Panc1 (cell line): ENCODE measurements around the gene FAM20B. TPM values are rescaled to one million over a fixed set of nuclear protein-coding genes. Genes with fewer than 3 reads are reported as not detected.

Experiments used
- ATAC-seq: fragments of 200-7000 bp; cut with Tn5 transposase; 2 replicates; pipeline ENCODE4 v1.9.1; 2020; ENCODE audit warnings: mild to moderate bottlenecking, moderate library complexity
- BruUV-seq: library from RNA; stranded (reverse); fragments of 400-500 nt; replicated peaks from 2 replicates; lab custom pipeline; 2021; lab: Mats Ljungman, UMichigan
- CTCF ChIA-PET: fragments of 300-600 bp; sonication (Branson Sonifier 250); formaldehyde crosslinking; loops from one replicate; lab custom pipeline; 2022; ENCODE audit warnings: antibody characterized with exemption; lab: Charles Lee
- POLR2A ChIA-PET: fragments of 300-600 bp; sonication (Branson Sonifier 250); formaldehyde crosslinking; loops from one replicate; lab custom pipeline; 2022; ENCODE audit warnings: antibody characterized with exemption; lab: Charles Lee
- DNase-seq: peaks from one replicate; pipeline ENCODE4 v3.0.0-alpha.2; 2010; ENCODE audit warnings: low read depth, low spot score
- H3K27ac ChIP-seq: 2 replicates; pipeline ENCODE4 v1.5.1; 2011; ENCODE audit warnings: mild to moderate bottlenecking, low read length, inconsistent platforms
- H3K27me3 ChIP-seq: fragments of 200-500 bp; sonication (Bioruptor generic); 2 replicates; pipeline ENCODE4 v1.6.0; 2014; ENCODE audit warnings: low read length, inconsistent platforms; ENCODE audit not compliant: control insufficient read depth, insufficient read depth
- H3K36me3 ChIP-seq: fragments of 200-500 bp; sonication (Bioruptor generic); 2 replicates; pipeline ENCODE4 v1.5.1; 2014; ENCODE audit warnings: inconsistent platforms, mild to moderate bottlenecking, low read length, moderate library complexity; ENCODE audit not compliant: control insufficient read depth, insufficient read depth
- H3K4me1 ChIP-seq: 2 replicates; pipeline ENCODE4 v1.5.1; 2011; ENCODE audit warnings: inconsistent platforms, mild to moderate bottlenecking, low read length, moderate library complexity; ENCODE audit not compliant: control insufficient read depth, insufficient read depth
- H3K4me3 ChIP-seq, 2 experiments: 2 replicates each; pipeline ENCODE4 v1.5.1; 2011 to 2012; ENCODE audit warnings: low read depth in 2 of 2, low read length in 2 of 2, mild to moderate bottlenecking in 2 of 2, inconsistent platforms in 1 of 2, moderate library complexity in 1 of 2
- H3K9me3 ChIP-seq: fragments of 200-500 bp; sonication (Bioruptor generic); 2 replicates; pipeline ENCODE4 v1.5.1; 2014; ENCODE audit warnings: low read depth, mild to moderate bottlenecking, inconsistent platforms, low read length, moderate library complexity; ENCODE audit not compliant: control insufficient read depth, insufficient read depth
- CTCF ChIP-seq: fragments of 450-650 bp; IDR thresholded peaks from 2 replicates; pipeline ENCODE4 v1.5.1; 2017; ENCODE audit warnings: mild to moderate bottlenecking
- POLR2AphosphoS5 ChIP-seq: IDR thresholded peaks from 2 replicates; pipeline ENCODE4 v1.6.1; 2012; ENCODE audit warnings: mild to moderate bottlenecking, low read depth, low read length, moderate library complexity
- REST ChIP-seq, 2 experiments: IDR thresholded peaks; 2 replicates each; pipeline ENCODE4 v1.6.1; 2011 to 2012; ENCODE audit warnings: low read depth in 2 of 2, control low read depth in 1 of 2, low read length in 1 of 2, mild to moderate bottlenecking in 1 of 2, moderate library complexity in 1 of 2; ENCODE audit not compliant: insufficient read depth in 1 of 2
- SIN3A ChIP-seq: IDR thresholded peaks from 2 replicates; pipeline ENCODE4 v1.6.1; 2012; ENCODE audit warnings: low read depth, mild to moderate bottlenecking, low read length, moderate library complexity, borderline replicate concordance; ENCODE audit not compliant: insufficient read depth
- TCF7L2 ChIP-seq: IDR thresholded peaks from 2 replicates; pipeline ENCODE4 v1.6.1; 2011; ENCODE audit warnings: mild to moderate bottlenecking, low read depth, low read length, inconsistent platforms
- in situ Hi-C: cut with HindIII; loops from 2 replicates; pipeline ENCODE4 v1.10.0; 2016; ENCODE audit warnings: low sequenced_read_pairs, low pct_unique_long_range_greater_than_20kb
- intact Hi-C: fragments of 100-400 bp; cut with micrococcal nuclease; formaldehyde crosslinking; loops from one replicate; pipeline ENCODE4 v1.10.0; 2022; ENCODE audit not compliant: unreplicated experiment
- total RNA-seq: library from RNA; stranded (reverse); gene quantifications from one replicate; pipeline ENCODE4 v1.2.1, GENCODE V29; 2021; ENCODE audit not compliant: unreplicated experiment

Gene FAM20B
- total RNA-seq, 1 experiment from 2014 or later, result 49.9 TPM

GRCh38 chr1:179048339-179049124, 22.8 kb downstream of the FAM20B start:
- Histone ChIP-seq H3K27ac (no peak overlapping the region), H3K4me1 (no peaks in the 10 kb centered on the region), H3K27me3 (no peaks in the 10 kb centered on the region), H3K9me3 (no peaks in the 10 kb centered on the region), H3K4me3 (no peak overlapping the region), H3K36me3 (no peaks in the 10 kb centered on the region)
- ChIA-PET CTCF (interaction anchor here (0.6 kb wide), 1 partner anchor 1053 kb away, joined by 5 read pairs; no protein-coding TSS in a partner anchor), POLR2A (no interaction called here)
- intact Hi-C loops (no loop called here), in situ Hi-C loops (no loop called here)
- BruUV-seq, result no TSS peak
- ATAC-seq (no peak), DNase-seq (no peak)
- TF ChIP-seq REST (IDR thresholded peaks at IDR 0.05; ENCODE audit: insufficient read depth in 1 of 2, low read depth in 2 of 2, low read length in 1 of 2), result no peak
- TF ChIP-seq SIN3A, result no peak

GRCh38 chr1:179052776-179053175, 27.1 kb downstream of the FAM20B start:
- H3K36me3 ChIP-seq, result no peaks in the 10 kb centered on the region
- no TSS peak for BruUV-seq
- intact Hi-C loops (no loop called here), in situ Hi-C loops (no loop called here)
- no peak overlapping the region for H3K4me3 ChIP-seq
- TF ChIP-seq CTCF (no peak), POLR2AphosphoS5 (no peak)
- H3K9me3 ChIP-seq, result no peaks in the 10 kb centered on the region
- no peaks in the 10 kb centered on the region for H3K27me3 ChIP-seq
- DNase-seq (no peak), ATAC-seq (no peak)
- ChIA-PET POLR2A (no interaction called here), CTCF (interaction anchor here (0.7 kb wide), 1 partner anchor 1007 kb away, joined by 3 read pairs; no protein-coding TSS in a partner anchor)
- H3K27ac ChIP-seq, result no peak overlapping the region
- H3K4me1 ChIP-seq, result no peaks in the 10 kb centered on the region

GRCh38 chr1:179053486-179053885, 27.8 kb downstream of the FAM20B start:
- CTCF ChIA-PET, result interaction anchor here (0.7 kb wide), 1 partner anchor 1007 kb away, joined by 3 read pairs; no protein-coding TSS in a partner anchor

More at GRCh38 chr1:179053486-179053885, 27.8 kb downstream of the FAM20B start:
- BruUV-seq, result no TSS peak
- no peaks in the 10 kb centered on the region for H3K36me3 ChIP-seq
- intact Hi-C loops (no loop called here), in situ Hi-C loops (no loop called here)
- H3K4me3 ChIP-seq, result no peak overlapping the region
- DNase-seq, result no peak
- no peaks in the 10 kb centered on the region for H3K27me3 ChIP-seq
- H3K9me3 ChIP-seq, result no peaks in the 10 kb centered on the region
- H3K4me1 ChIP-seq, result no peaks in the 10 kb centered on the region
- no peak for ATAC-seq
- TF ChIP-seq SIN3A (no peak), REST (IDR thresholded peaks at IDR 0.05; ENCODE audit: insufficient read depth in 1 of 2, low read depth in 2 of 2, low read length in 1 of 2) (no peak), CTCF (no peak), TCF7L2 (no peak), POLR2AphosphoS5 (no peak)
- H3K27ac ChIP-seq, result no peak overlapping the region
- POLR2A ChIA-PET, result no interaction called here
